D721Med (cell line): ENCODE data around the gene SYT13.

Source experiments
- DNase-seq: peaks from one replicate; pipeline ENCODE4 v3.0.0; 2011; ENCODE audit warnings: low spot score; ENCODE audit not compliant: insufficient read length
- FAIRE-seq: peaks from 2 replicates; lab custom pipeline; 2011; peaks lifted over from hg19 to GRCh38; lab: Jason Lieb, UNC
- CTCF ChIP-seq: IDR thresholded peaks from 2 replicates; pipeline ENCODE4 v1.5.1; 2012; ENCODE audit warnings: mild to moderate bottlenecking, control low read depth; ENCODE audit not compliant: insufficient read depth; ENCODE audit errors: missing control alignments

SYT13 gene

GRCh38 chr11:45212566-45213315 lies 73.4 kb downstream of the SYT13 start:
- DNase-seq (no peak), FAIRE-seq (no peak)
- no peak for TF ChIP-seq CTCF

- no peak for FAIRE-seq
- TF ChIP-seq CTCF, result no peak
Measured at GRCh38 chr11:45211732-45212131, 74.4 kb downstream of the SYT13 start.

GRCh38 chr11:45210846-45211245 lies 75.3 kb downstream of the SYT13 start:
- FAIRE-seq, result no peak
- no peak for DNase-seq
- no peak for TF ChIP-seq CTCF

More at GRCh38 chr11:45211732-45212131, 74.4 kb downstream of the SYT13 start:
- no peak for DNase-seq

GRCh38 chr11:45209891-45210699 lies 76.0 kb downstream of the SYT13 start:
- DNase-seq (no peak), FAIRE-seq (no peak)
- TF ChIP-seq CTCF, result no peak

GRCh38 chr11:45209000-45209879 lies 76.9 kb downstream of the SYT13 start:
- FAIRE-seq (no peak), DNase-seq (no peak)
- TF ChIP-seq CTCF, result no peak

GRCh38 chr11:45208135-45208534 lies 78.0 kb downstream of the SYT13 start:
- TF ChIP-seq CTCF, result no peak
- DNase-seq, result no peak
- FAIRE-seq, result no peak
